ENCODE measurements around the gene CPEB4.

The CPEB4 gene

GRCh38 chr5:173964506-173964905, 76.4 kb downstream of the CPEB4 start:
- no peak overlapping the region for H3K4me3 ChIP-seq (replicated peaks; ENCODE audit: low read depth, low read length)
- DNase-seq (ENCODE audit: extremely low read depth, low read depth), result no peak

GRCh38 chr5:173967241-173967640, 79.1 kb downstream of the CPEB4 start:
- DNase-seq (ENCODE audit: extremely low read depth, low read depth), result no peak
- H3K4me3 ChIP-seq (replicated peaks; ENCODE audit: low read depth, low read length), result no peak overlapping the region
- TF ChIP-seq CTCF (IDR thresholded peaks at IDR 0.05; ENCODE audit: low read depth, low read length, missing control alignments), result no peak

More at GRCh38 chr5:173964506-173964905, 76.4 kb downstream of the CPEB4 start:
- no peak for TF ChIP-seq CTCF (IDR thresholded peaks at IDR 0.05; ENCODE audit: low read depth, low read length, missing control alignments)

GRCh38 chr5:173968154-173968797, 80.1 kb downstream of the CPEB4 start:
- no peak for TF ChIP-seq CTCF (IDR thresholded peaks at IDR 0.05; ENCODE audit: low read depth, low read length, missing control alignments)

DNA sequence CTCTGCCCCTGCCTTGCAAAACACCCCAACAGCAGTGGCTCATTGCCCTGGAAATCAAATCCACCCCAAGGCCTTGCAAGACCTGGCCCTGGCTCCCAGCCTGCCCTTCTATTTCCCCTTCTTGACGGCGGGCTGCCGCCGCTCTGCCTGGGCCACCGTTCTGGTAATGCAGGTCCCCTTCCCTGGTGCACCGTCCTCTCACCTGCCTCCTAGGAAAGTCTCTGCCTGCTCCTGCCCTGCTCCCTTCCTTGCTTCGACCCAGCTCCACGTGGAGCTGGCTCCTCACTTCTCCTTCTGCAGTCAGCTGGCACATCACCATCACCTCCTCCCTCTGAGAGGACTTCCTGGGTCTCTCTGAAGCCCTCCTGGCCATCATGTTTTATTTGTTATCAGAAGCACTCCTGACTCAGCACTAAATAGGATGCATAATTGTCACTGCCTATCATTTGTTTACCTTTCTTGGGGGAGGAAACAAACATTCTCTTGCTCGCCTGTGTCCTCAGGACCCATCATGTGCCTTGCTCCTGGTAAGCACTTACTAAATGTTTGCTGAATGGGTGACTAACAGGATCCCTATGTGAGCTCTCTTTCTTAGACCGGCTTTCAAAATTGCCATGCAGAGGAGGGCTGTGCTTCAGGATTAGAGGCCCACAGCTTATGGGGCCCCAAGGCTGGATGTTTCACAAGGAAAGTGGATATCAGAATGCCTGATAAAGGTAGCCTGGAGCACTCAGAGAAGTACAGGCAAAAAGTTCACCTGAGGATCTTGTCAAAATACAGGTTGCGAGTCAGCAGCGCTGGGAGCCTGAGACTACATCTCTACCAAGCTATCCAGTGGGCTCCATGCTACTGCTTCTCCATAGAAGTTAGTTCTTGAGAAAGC, 81.3 kb downstream of the CPEB4 start:
- no peak overlapping the region for H3K4me3 ChIP-seq (replicated peaks; ENCODE audit: low read depth, low read length)
- DNase-seq (ENCODE audit: extremely low read depth, low read depth), result no peak
- TF ChIP-seq CTCF (IDR thresholded peaks at IDR 0.05; ENCODE audit: low read depth, low read length, missing control alignments), result no peak

More at GRCh38 chr5:173968154-173968797, 80.1 kb downstream of the CPEB4 start:
- no peak overlapping the region for H3K4me3 ChIP-seq (replicated peaks; ENCODE audit: low read depth, low read length)
- no peak for DNase-seq (ENCODE audit: extremely low read depth, low read depth)

DNA sequence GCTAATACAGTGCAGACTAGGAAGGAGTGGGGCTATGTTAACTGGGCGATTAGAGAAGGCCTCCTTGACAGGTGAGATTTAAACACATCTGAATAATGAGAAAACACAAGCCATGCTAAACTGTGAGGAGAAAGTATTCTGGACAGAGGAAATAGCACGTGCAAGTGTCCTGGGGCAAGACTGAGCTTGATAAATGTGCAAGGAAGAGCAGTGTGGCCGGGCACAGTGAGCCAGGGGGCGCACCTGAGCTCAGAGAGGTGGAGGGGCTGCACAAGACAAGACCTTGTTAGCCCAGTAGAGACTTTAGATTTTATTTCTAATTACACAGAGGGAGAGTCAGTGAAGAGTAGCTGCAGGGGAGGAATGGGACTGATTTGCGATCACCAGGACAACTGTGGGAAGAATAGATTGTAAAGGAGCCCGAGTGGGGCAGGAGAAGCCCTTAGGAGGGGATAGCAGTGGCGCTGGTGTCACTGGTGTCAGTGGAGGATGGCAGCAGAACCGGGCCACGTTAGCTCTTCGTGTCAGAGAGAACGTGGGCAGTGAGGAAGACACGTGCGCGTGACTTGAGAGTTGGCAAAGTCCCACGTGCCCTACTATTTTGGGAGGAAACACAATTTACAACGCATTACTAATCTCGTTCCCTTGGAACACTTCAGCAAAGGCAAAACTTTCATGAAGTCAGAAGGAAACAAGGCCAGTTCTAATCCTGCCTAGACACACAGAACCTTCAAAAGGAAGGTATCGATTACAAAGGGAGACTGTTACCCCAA, 82.9 kb downstream of the CPEB4 start:
- H3K4me3 ChIP-seq (replicated peaks; ENCODE audit: low read depth, low read length), result no peak overlapping the region
- no peak for DNase-seq (ENCODE audit: extremely low read depth, low read depth)
- peak; percentile 22 for TF ChIP-seq CTCF (IDR thresholded peaks at IDR 0.05; ENCODE audit: low read depth, low read length, missing control alignments)

DNA sequence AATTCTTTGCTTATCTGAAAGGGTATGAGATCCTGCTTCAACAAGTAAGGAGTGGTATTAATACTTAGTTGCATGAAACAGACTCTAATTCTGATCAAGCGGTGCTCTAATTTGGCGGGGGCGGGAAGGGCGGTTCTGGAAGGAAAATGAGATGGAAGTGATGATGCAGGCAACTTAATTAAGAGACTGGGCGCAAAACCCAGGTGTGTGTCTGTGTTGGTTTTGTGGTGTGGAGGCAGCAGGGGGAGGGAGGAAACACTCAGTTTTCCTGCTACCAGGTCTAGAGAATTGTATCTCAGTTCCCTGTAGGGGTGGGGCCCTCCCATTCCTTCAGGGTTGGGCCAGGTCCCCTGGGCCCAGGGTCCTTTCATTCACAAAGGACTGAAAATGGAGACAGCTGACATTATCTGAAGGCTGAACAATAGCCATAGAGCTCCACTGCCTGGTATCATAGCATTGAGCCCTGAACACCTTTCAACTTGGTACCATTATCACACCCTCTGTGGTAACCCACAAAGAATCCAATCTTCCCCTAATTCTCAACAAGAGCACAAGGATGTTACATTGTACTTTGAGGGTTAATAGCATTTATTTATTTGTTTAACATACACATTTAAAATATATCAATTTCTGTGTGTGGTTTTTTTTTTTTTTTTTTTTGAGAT, 83.7 kb downstream of the CPEB4 start:
- DNase-seq (ENCODE audit: extremely low read depth, low read depth), result no peak
- H3K4me3 ChIP-seq (replicated peaks; ENCODE audit: low read depth, low read length), result no peak overlapping the region
- TF ChIP-seq CTCF (IDR thresholded peaks at IDR 0.05; ENCODE audit: low read depth, low read length, missing control alignments), result no peak
